PC-9 (cell line): Measurements from ENCODE around the gene DCAF15. TPM values are rescaled to one million over a fixed set of nuclear protein-coding genes. Genes with fewer than 3 reads are reported as not detected.

Experiments used
- BruUV-seq: library from RNA; stranded (reverse); fragments of 400-500 nt; replicated peaks from 2 replicates; lab custom pipeline; 2021; lab: Mats Ljungman, UMichigan
- CTCF ChIA-PET: fragments of 300-600 bp; sonication (Branson Sonifier 250); formaldehyde crosslinking; loops from one replicate; lab custom pipeline; 2022; ENCODE audit warnings: antibody characterized with exemption; lab: Charles Lee
- POLR2A ChIA-PET: fragments of 300-600 bp; sonication (Branson Sonifier 250); formaldehyde crosslinking; loops from one replicate; lab custom pipeline; 2022; ENCODE audit warnings: antibody characterized with exemption; ENCODE audit not compliant: unreplicated experiment; lab: Charles Lee
- DNase-seq, 2 experiments: peaks; one replicate each; pipeline versions ENCODE4 v3.0.0 to v3.0.0-alpha.2; 2015 to 2022; ENCODE audit warnings: mixed read lengths in 1 of 2
- H2AFZ ChIP-seq: fragments of 200-600 bp; sonication (generic); 2 replicates; pipeline ENCODE4 v1.8.1; 2017; ENCODE audit warnings: antibody characterized with exemption
- H3F3A ChIP-seq: fragments of 200-600 bp; sonication (generic); 2 replicates; pipeline ENCODE4 v1.8.1; 2017; ENCODE audit warnings: antibody characterized with exemption, mild to moderate bottlenecking, low read depth; ENCODE audit not compliant: insufficient read depth
- H3K27ac ChIP-seq: fragments of 200-600 bp; sonication (generic); 2 replicates; pipeline ENCODE4 v1.6.1; 2016; ENCODE audit warnings: mixed run types
- H3K27me3 ChIP-seq: fragments of 200-600 bp; sonication (generic); 2 replicates; pipeline ENCODE4 v1.6.1; 2016; ENCODE audit warnings: low read depth, mixed run types; ENCODE audit not compliant: insufficient read depth
- H3K36me3 ChIP-seq: fragments of 200-600 bp; sonication (generic); 2 replicates; pipeline ENCODE4 v1.6.1; 2016; ENCODE audit warnings: low read depth, mixed run types
- H3K4me1 ChIP-seq: fragments of 200-600 bp; sonication (generic); replicated peaks from 2 replicates; pipeline ENCODE4 v1.6.1; 2016; ENCODE audit warnings: mixed run types; ENCODE audit not compliant: insufficient read depth
- H3K4me2 ChIP-seq: fragments of 200-600 bp; sonication (generic); 2 replicates; pipeline ENCODE4 v1.6.1; 2017; ENCODE audit warnings: mixed run types
- H3K4me3 ChIP-seq: fragments of 200-600 bp; sonication (generic); 2 replicates; pipeline ENCODE4 v1.6.1; 2016; ENCODE audit warnings: mixed run types
- H3K79me2 ChIP-seq: fragments of 200-600 bp; sonication (generic); 2 replicates; pipeline ENCODE4 v1.6.1; 2017; ENCODE audit warnings: low read depth, mixed run types
- H3K9me2 ChIP-seq: fragments of 200-600 bp; sonication (generic); 2 replicates; pipeline ENCODE4 v1.8.1; 2017; ENCODE audit warnings: mild to moderate bottlenecking; ENCODE audit not compliant: insufficient read depth
- H3K9me3 ChIP-seq: fragments of 200-600 bp; sonication (generic); 2 replicates; pipeline ENCODE4 v1.8.1; 2016; ENCODE audit warnings: low read depth; ENCODE audit not compliant: insufficient read depth
- H4K20me1 ChIP-seq: fragments of 200-600 bp; sonication (generic); 2 replicates; pipeline ENCODE4 v1.8.1; 2017; ENCODE audit not compliant: insufficient read depth
- EZH2 ChIP-seq: fragments of 200-600 bp; sonication (generic); IDR thresholded peaks from 2 replicates; pipeline ENCODE4 v1.8.0; 2017; ENCODE audit warnings: antibody characterized with exemption, low read depth
- intact Hi-C: fragments of 100-400 bp; cut with micrococcal nuclease; formaldehyde crosslinking; loops from one replicate; pipeline ENCODE4 v1.10.0; 2022; ENCODE audit not compliant: unreplicated experiment
- total RNA-seq: library from RNA; stranded (reverse); gene quantifications from 2 replicates; pipeline ENCODE4 v1.2.3, GENCODE V29; 2021
- TF ChIP-seq, protein P1 (sequence below): fragments of 200-600 bp; sonication (generic); conservative IDR thresholded peaks from 2 replicates; pipeline ENCODE4 v1.6.1; 2017; ENCODE audit warnings: mixed run types, antibody characterized with exemption, mild to moderate bottlenecking, moderate library complexity

Gene DCAF15
- total RNA-seq, 1 experiment from 2014 or later = 35.3 TPM

DNA sequence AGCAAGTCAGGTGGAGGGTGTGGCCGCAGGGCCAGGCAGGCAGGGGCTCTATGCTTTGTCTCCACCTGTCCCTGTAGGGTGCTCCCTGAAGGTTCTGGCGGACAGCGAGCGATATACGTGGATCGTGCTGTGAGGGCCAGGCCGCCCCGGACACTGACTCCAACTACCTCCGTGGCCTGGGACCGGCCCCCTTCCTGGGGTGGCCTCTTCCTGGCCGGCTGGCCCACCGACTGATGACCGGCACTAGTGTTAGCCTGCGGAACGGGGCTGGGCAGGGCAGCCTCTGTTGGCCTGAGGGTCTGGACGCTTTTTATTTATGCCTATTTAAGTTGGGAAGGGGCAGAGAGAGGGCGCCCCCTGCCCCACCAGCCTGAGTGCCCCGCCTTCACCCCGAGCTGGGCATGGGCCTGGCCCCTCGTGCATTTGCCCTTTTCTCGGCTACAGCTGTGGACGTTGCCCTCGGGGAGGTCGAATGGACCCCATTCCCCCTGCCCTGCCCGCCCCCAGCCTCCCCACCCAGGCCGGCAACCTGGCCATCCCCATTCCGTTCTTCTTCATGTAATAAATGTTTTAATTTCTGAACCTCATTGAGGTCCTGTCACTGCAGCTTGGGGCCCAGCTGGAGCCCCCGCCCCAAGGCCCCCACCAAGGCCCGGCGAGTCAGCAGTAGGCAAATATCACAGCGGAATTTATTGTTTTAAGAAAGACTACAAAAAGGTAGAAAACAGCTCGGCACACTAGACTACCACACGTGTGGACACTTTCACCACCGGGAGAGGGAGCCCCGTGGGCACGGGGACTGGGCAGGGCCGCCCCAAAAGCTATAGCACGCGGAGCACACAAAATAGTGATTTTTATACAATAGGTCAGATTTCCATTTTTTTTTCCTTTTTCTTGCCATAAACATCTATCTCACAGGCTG is 8.8 kb downstream of the DCAF15 start:
- Histone ChIP-seq H3K27ac (no peak overlapping the region), H3K9me3 (no peaks in the 10 kb centered on the region), H3K4me3 (no peak overlapping the region), H3K4me1 (no peaks in the 10 kb centered on the region), H3F3A (peaks cover 23% of the 10 kb centered on the region), H3K4me2 (no peak overlapping the region), H3K79me2 (no peaks in the 10 kb centered on the region), H3K27me3 (no peaks in the 10 kb centered on the region), H2AFZ (no peak overlapping the region), H3K9me2 (no peaks in the 10 kb centered on the region), H4K20me1 (no peaks in the 10 kb centered on the region), H3K36me3 (peaks cover 15% of the 10 kb centered on the region; the same call in 1 of the 2 replicates)
- no peak for DNase-seq
- POLR2A ChIA-PET = no interaction called here
- intact Hi-C loops = no loop called here
- no peak for TF ChIP-seq EZH2
- TF ChIP-seq, protein P1, sequence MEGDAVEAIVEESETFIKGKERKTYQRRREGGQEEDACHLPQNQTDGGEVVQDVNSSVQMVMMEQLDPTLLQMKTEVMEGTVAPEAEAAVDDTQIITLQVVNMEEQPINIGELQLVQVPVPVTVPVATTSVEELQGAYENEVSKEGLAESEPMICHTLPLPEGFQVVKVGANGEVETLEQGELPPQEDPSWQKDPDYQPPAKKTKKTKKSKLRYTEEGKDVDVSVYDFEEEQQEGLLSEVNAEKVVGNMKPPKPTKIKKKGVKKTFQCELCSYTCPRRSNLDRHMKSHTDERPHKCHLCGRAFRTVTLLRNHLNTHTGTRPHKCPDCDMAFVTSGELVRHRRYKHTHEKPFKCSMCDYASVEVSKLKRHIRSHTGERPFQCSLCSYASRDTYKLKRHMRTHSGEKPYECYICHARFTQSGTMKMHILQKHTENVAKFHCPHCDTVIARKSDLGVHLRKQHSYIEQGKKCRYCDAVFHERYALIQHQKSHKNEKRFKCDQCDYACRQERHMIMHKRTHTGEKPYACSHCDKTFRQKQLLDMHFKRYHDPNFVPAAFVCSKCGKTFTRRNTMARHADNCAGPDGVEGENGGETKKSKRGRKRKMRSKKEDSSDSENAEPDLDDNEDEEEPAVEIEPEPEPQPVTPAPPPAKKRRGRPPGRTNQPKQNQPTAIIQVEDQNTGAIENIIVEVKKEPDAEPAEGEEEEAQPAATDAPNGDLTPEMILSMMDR = no peak
- CTCF ChIA-PET = no interaction called here
- no TSS peak for BruUV-seq

- BruUV-seq = no TSS peak
- peaks cover 23% of the 10 kb centered on the region for H3F3A ChIP-seq
- ChIA-PET CTCF (no interaction called here), POLR2A (no interaction called here)
- no peak overlapping the region for H2AFZ ChIP-seq
- no peaks in the 10 kb centered on the region for H4K20me1 ChIP-seq
- no peaks in the 10 kb centered on the region for H3K4me1 ChIP-seq
- no peak for DNase-seq
- TF ChIP-seq, protein P1 = no peak
- no peak for TF ChIP-seq EZH2
- peaks cover 13% of the 10 kb centered on the region; the same call in 1 of the 2 replicates for H3K36me3 ChIP-seq
- H3K4me3 ChIP-seq = no peak overlapping the region
- H3K4me2 ChIP-seq = no peak overlapping the region
- no peaks in the 10 kb centered on the region for H3K9me3 ChIP-seq
- intact Hi-C loops = no loop called here
- no peak overlapping the region for H3K27ac ChIP-seq
- H3K79me2 ChIP-seq = no peaks in the 10 kb centered on the region
- no peaks in the 10 kb centered on the region for H3K27me3 ChIP-seq
- no peaks in the 10 kb centered on the region for H3K9me2 ChIP-seq
Observed at GRCh38 chr19:13961826-13962698, 9.8 kb downstream of the DCAF15 start.
